Stimulated activated CD8-positive, alpha-beta memory T cell treated with anti-CD3 and anti-CD28 coated beads, Interleukin-7, amount 100 ng/mL, for 24 hours (primary cell): Measurements from ENCODE around the gene PTPRN2.

ENCODE experiments used
- DNase-seq: peaks from one replicate; pipeline ENCODE4 v3.0.0-alpha.2; 2020; ENCODE audit warnings: low read depth

The PTPRN2 gene

GRCh38 chr7:158252081-158252836 is 335.4 kb downstream of the PTPRN2 start:
- no peak for DNase-seq

GRCh38 chr7:158251061-158251965 is 336.3 kb downstream of the PTPRN2 start:
- DNase-seq: no peak

GRCh38 chr7:158249692-158250091 is 337.9 kb downstream of the PTPRN2 start:
- DNase-seq: no peak

DNA sequence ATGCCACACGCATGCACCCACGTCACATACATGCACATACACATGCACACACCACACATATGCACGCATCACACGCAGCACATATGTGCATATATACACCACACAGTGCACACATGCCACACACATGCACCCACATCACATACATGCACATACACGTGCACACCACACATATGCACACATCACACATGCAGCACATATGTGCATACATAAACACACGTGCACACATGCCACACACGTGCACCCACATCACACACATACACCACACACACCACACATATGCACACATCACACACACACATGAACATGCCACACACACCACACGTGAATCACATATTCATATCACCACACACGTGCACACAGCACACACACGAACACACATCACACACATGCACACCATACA is 338.8 kb downstream of the PTPRN2 start:
- DNase-seq: no peak

- DNase-seq: no peak
Measured at GRCh38 chr7:158247758-158248487, 339.7 kb downstream of the PTPRN2 start.

GRCh38 chr7:158246960-158247673 is 340.5 kb downstream of the PTPRN2 start:
- no peak for DNase-seq

DNA sequence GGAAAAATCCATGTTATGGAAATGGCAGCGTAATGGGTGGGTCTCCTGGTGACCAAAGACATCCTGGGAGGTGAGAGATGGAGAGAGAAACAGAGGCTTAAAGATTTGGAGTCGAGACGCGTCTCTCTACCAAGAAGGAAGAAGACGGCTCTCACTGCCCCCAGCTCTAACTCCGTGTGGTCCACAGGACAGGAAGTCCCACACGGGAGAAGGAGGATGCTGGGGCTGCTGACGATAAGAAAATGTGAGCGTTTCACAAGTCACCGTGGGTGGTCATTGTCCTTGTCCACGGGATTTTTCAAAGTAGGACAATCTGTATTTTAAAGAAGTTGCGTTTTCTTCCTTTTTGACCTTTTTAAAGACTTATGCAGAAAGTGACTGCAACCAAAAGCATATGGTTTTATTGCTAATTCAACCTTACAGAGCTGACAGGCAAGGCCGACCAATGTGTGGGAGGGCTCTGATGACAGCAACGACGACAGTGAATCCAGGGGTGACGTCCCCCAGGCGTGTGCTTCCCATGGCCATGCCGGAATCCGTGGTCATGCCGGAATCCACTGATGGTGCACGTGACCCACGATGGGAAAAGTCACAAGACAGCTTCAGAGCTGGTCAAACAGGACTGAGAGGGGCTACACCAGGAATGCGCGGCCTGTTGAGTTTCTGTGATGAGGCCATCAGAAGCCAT is 341.2 kb downstream of the PTPRN2 start:
- DNase-seq: no peak

- DNase-seq: no peak
Measured at GRCh38 chr7:158245724-158246041, 341.9 kb downstream of the PTPRN2 start.

DNA sequence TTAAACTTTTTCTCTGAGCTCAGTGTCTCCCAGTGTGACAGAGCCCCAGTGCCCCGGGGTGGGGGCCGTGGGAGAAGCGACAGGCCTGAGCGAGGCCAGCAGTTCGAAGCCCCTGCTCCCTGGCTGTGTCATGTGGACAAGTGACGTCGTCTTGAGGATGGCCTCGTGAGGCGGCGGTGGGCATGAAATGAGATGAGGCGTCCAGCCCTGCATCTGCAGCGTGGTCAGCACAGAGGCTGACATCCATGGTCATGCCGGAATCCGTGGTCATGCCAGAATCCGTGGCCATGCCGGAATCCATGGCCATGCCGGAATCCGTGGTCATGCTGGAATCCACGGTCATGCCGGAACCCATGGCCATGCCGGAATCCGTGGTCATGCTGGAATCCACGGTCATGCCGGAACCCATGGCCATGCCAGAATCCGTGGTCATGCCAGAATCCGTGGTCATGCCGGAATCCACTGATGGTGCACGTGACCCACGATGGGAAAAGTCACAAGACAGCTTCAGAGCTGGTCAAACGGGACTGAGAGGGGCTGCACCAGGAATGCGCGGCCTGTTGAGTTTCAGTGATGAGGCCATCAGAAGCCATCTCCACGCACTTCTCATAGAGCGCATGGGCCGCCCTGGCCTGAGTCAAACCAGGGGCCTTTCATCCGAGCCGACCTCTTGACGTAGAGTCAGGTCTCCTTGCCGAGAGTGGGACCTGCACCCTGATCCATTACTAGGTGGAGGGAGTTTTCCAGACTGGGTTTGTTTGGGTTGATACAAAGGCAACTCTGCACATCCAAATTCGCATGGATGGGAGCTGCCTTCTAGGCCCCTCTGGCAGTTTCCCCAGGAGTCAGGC is 342.5 kb downstream of the PTPRN2 start:
- no peak for DNase-seq

DNA sequence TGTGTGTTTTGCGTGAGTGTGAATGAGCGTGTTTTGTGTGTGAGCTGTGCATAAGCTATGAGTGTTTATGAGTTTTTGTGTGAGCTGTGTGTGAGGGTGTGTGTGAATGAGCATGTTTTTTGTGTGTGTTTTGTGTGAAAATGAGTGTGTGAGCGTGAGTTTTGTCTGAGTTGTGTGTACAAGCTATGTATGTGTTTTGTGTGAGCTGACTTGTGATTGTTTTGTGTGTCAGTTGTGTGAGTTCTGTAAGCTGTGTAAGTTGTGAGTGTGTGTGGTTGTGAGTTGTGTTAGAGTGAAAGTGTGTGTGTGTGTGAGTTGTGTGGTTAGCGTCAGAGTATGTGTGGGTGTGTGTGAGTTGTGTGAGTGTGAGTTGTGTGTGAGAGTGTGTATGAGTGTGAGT is 343.2 kb downstream of the PTPRN2 start:
- DNase-seq: no peak

DNA sequence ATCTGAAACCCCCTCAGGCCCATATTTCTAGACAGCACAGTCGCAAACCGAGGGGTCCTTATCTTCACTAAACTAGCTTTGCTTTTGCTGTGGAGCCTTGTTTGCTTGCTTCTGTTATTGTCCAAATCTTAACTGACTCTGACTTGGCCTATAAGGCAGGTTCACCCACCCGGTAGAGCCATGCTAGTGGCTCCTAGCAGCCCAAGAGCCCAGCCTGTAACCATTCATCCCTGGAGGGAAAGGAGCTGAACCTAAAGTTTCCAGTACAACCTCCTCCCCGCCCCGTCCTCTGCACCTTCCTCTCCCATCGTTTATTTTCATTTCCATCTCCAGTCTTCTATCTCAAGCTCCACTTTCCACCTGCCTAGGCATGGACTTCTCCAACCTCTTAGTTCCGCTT is 345.7 kb downstream of the PTPRN2 start:
- no peak for DNase-seq

GRCh38 chr7:158240801-158241200 is 346.8 kb downstream of the PTPRN2 start:
- no peak for DNase-seq

DNA sequence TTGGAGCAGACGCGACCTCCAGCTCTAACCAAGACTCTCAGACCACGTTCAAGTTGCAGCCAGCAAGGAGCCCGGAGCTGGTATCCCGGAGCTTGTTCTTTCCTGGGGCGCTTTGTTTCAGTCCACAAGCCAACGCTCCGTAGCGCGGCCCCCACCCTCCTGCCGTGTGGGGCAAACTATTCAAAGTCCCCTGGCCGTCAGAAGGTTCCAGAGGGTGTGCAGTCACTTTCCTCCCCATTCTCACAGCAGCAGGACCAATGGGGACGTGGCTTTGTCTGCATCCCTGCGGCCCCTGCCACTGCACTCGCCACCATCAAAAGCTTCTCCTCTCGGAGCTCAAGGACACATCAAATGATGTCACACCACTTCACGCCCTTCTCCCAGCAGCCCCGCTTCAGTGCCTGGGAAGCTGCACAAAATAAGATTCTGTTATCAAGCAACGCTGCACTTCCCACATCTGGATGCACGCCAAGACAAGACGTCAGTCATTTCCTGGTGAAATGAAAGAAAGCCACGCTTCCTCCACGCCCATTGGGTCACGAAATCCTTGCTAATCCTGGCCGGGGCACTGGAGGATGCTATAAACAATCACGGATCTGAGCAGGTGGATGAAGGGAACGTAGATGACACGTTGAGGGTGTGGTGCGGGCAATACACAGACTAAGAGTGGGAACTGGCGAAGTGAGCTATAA is 348.2 kb downstream of the PTPRN2 start:
- no peak for DNase-seq

GRCh38 chr7:158238616-158239289 is 348.9 kb downstream of the PTPRN2 start:
- DNase-seq: no peak

GRCh38 chr7:158237672-158238335 is 349.8 kb downstream of the PTPRN2 start:
- DNase-seq: no peak

DNA sequence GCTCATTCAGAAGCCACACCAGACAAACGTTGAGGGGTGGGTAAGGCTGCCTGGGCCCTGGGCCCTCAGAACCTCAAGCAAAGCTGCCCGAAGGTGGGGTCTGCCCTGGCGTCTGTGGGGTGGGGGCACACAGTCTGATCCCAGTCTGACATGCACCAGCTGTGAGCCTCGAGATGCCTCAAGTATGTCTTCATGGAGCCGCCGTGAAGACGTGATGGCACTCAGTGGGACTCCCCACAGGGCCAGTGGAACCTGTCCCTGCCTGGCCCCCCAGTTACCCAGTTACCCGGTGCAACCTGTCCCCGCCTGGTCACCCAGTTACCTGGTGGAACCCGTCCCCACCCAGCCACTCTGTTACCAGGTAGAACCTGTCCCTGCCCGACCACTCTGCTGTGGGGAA is 351.2 kb downstream of the PTPRN2 start:
- no peak for DNase-seq

- no peak for DNase-seq
Measured at GRCh38 chr7:158235862-158236261, 351.8 kb downstream of the PTPRN2 start.

DNA sequence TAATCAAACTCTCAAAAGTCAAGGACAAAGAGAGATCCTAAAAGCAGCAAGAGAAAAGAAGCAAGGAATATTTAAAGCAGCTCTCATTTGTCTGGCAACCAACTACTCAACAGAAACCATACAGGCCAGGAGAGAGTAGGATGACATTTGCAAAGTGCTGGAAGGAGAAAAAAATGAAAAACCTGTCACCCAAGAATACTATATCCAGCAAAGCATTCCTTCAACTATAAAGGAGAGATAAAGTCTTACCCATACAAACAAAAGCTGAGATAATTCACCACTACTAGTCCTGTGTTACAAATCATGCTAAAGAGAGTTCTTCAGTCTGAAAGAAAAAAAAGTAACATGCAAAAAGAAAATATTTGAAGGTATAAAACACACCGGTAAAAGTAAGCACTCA is 357.7 kb downstream of the PTPRN2 start:
- DNase-seq: no peak

- DNase-seq: no peak
Measured at GRCh38 chr7:158228986-158229385, 358.6 kb downstream of the PTPRN2 start.
